Ascending aorta (tissue), 2 donors: Measurements from ENCODE around the gene CTNNA2. TPM values are rescaled to one million over a fixed set of nuclear protein-coding genes. Genes with fewer than 3 reads are reported as not detected.

ENCODE experiments used
- DNase-seq, 2 donors: peaks; one replicate each; pipeline ENCODE4 v3.0.0-alpha.2; 2019; ENCODE audit warnings: low spot score in 2 of 2
- H3K27ac ChIP-seq, 2 donors: fragments of 200-600 bp; sonication (generic); one replicate each; pipeline ENCODE4 v1.5.1; 2016 to 2017; ENCODE audit warnings: mild to moderate bottlenecking in 1 of 2
- H3K27me3 ChIP-seq: fragments of 200-600 bp; sonication (generic); one replicate; pipeline ENCODE4 v1.5.1; 2017
- H3K36me3 ChIP-seq, 2 donors: fragments of 200-600 bp; sonication (generic); one replicate each; pipeline ENCODE4 v1.5.1; 2016
- H3K4me1 ChIP-seq, 2 donors: fragments of 200-600 bp; sonication (generic); one replicate each; pipeline ENCODE4 v1.5.1; 2016 to 2017; ENCODE audit warnings: mild to moderate bottlenecking in 1 of 2
- H3K4me3 ChIP-seq, 2 donors: fragments of 200-600 bp; sonication (generic); one replicate each; pipeline ENCODE4 v1.5.1; 2016 to 2017; ENCODE audit warnings: mild to moderate bottlenecking in 1 of 2
- H3K9me3 ChIP-seq, 2 donors: fragments of 200-600 bp; sonication (generic); one replicate each; pipeline ENCODE4 v1.5.1; 2016
- CTCF ChIP-seq, 3 experiments: fragments of 200-600 bp in 2 of 3; fragments of 450-650 bp in 1 of 3; sonication (generic) in 2 of 3; IDR thresholded peaks; one replicate each; pipeline ENCODE4 v1.5.1; 2016 to 2019; ENCODE audit warnings: antibody characterized with exemption in 3 of 3, mild to moderate bottlenecking in 1 of 3, moderate library complexity in 1 of 3
- intact Hi-C: fragments of 100-400 bp; cut with DNase I; formaldehyde crosslinking; loops from one replicate; pipeline ENCODE4 v1.15.1; 2023
- total RNA-seq: library from RNA; depleted of rRNA; stranded (reverse); fragments of >200 nt; gene quantifications from one replicate; pipeline ENCODE4 v1.1.0, GENCODE V29; 2016

CTNNA2 gene
- total RNA-seq, 1 donor from 2014 or later, result not detected

- no peak overlapping the region for H3K27ac ChIP-seq
- no peak for TF ChIP-seq CTCF (IDR thresholded peaks at IDR 0.05)
- intact Hi-C loops, result no loop called here
- no peaks in the 10 kb centered on the region for H3K36me3 ChIP-seq
- no peaks in the 10 kb centered on the region for H3K27me3 ChIP-seq
- DNase-seq, result no peak
- H3K4me3 ChIP-seq, result no peak overlapping the region
- H3K9me3 ChIP-seq, result no peaks in the 10 kb centered on the region
- no peaks in the 10 kb centered on the region for H3K4me1 ChIP-seq
Observed at GRCh38 chr2:80530442-80531064, 1017.7 kb downstream of the CTNNA2 start.

GRCh38 chr2:80531319-80531718, 1018.5 kb downstream of the CTNNA2 start:
- Histone ChIP-seq H3K4me3 (no peak overlapping the region), H3K27ac (no peak overlapping the region), H3K9me3 (no peaks in the 10 kb centered on the region), H3K36me3 (no peaks in the 10 kb centered on the region), H3K4me1 (no peaks in the 10 kb centered on the region), H3K27me3 (no peaks in the 10 kb centered on the region)
- no peak for TF ChIP-seq CTCF (IDR thresholded peaks at IDR 0.05)
- intact Hi-C loops, result no loop called here
- DNase-seq, result no peak

- H3K9me3 ChIP-seq, result no peaks in the 10 kb centered on the region
- TF ChIP-seq CTCF (IDR thresholded peaks at IDR 0.05), result no peak
- no peaks in the 10 kb centered on the region for H3K27me3 ChIP-seq
- DNase-seq, result no peak
- no peak overlapping the region for H3K4me3 ChIP-seq
- intact Hi-C loops, result no loop called here
- no peak overlapping the region for H3K27ac ChIP-seq
- H3K36me3 ChIP-seq, result no peaks in the 10 kb centered on the region
- H3K4me1 ChIP-seq, result no peaks in the 10 kb centered on the region
Observed at GRCh38 chr2:80545420-80546210, 1032.8 kb downstream of the CTNNA2 start.

GRCh38 chr2:80546766-80547165, 1033.9 kb downstream of the CTNNA2 start:
- no peaks in the 10 kb centered on the region for H3K9me3 ChIP-seq
- H3K4me1 ChIP-seq, result no peaks in the 10 kb centered on the region
- H3K4me3 ChIP-seq, result no peak overlapping the region
- H3K36me3 ChIP-seq, result no peaks in the 10 kb centered on the region
- intact Hi-C loops, result no loop called here
- H3K27ac ChIP-seq, result no peak overlapping the region
- no peaks in the 10 kb centered on the region for H3K27me3 ChIP-seq
- DNase-seq, result no peak
- no peak for TF ChIP-seq CTCF (IDR thresholded peaks at IDR 0.05)

GRCh38 chr2:80547344-80547743, 1034.5 kb downstream of the CTNNA2 start:
- no peaks in the 10 kb centered on the region for H3K9me3 ChIP-seq
- H3K4me1 ChIP-seq, result no peaks in the 10 kb centered on the region
- no peak overlapping the region for H3K27ac ChIP-seq
- H3K27me3 ChIP-seq, result no peaks in the 10 kb centered on the region
- DNase-seq, result no peak
- no peak overlapping the region for H3K4me3 ChIP-seq
- H3K36me3 ChIP-seq, result no peaks in the 10 kb centered on the region
- intact Hi-C loops, result no loop called here
- no peak for TF ChIP-seq CTCF (IDR thresholded peaks at IDR 0.05)
